AG04450 (cell line): ENCODE measurements around the gene ZNF831. TPM values are rescaled to one million over a fixed set of nuclear protein-coding genes. Genes with fewer than 3 reads are reported as not detected.

Experiments used
- CTCF ChIA-PET: fragments of 300-600, 350-600 bp; formaldehyde crosslinking; extraction: SDS; loops from one replicate; lab custom pipeline; 2022; ENCODE audit warnings: antibody characterized with exemption, inconsistent platforms; lab: Charles Lee
- POLR2A ChIA-PET: fragments of 350-600 bp; formaldehyde crosslinking; extraction: SDS; loops from one replicate; lab custom pipeline; 2021; ENCODE audit warnings: antibody characterized with exemption, inconsistent platforms; lab: Yijun Ruan, JAX
- DNase-seq: peaks from one replicate; pipeline ENCODE4 v3.0.0-alpha.2; 2011; ENCODE audit warnings: low read depth, low spot score
- H3K27ac ChIP-seq: one replicate; pipeline ENCODE4 v1.5.1; 2012; ENCODE audit warnings: low read depth, low read length, control low read depth
- H3K27me3 ChIP-seq: one replicate; pipeline ENCODE4 v1.6.0; 2012; ENCODE audit warnings: low read length; ENCODE audit not compliant: control insufficient read depth, insufficient read depth
- H3K4me3 ChIP-seq: 2 replicates; pipeline ENCODE4 v1.5.1; 2011; ENCODE audit warnings: mild to moderate bottlenecking, low read depth, low read length, control low read depth
- H3K9me3 ChIP-seq: 2 replicates; pipeline ENCODE4 v1.5.1; 2012; ENCODE audit warnings: low read length; ENCODE audit not compliant: control insufficient read depth, insufficient read depth
- CTCF ChIP-seq: IDR thresholded peaks from 2 replicates; pipeline ENCODE4 v1.5.1; 2011; ENCODE audit warnings: low read depth, low read length, control low read depth, inconsistent platforms
- polyA plus RNA-seq: library from polyadenylated mRNA; depleted of rRNA; stranded (reverse); fragments of >200 nt; gene quantifications from 2 replicates; pipeline ENCODE4 v1.2.3, GENCODE V29; 2011

Gene ZNF831
- polyA plus RNA-seq, 1 experiment: not detected

- POLR2A ChIA-PET: no interaction called here
- no peak for DNase-seq
- CTCF ChIA-PET: no interaction called here
- H3K27ac ChIP-seq: no peak overlapping the region
- H3K4me3 ChIP-seq: no peak overlapping the region
- no peaks in the 10 kb centered on the region; the same call in 1 of the 2 replicates for H3K9me3 ChIP-seq
- TF ChIP-seq CTCF: no peak
- no peaks in the 10 kb centered on the region for H3K27me3 ChIP-seq
Measured at GRCh38 chr20:59147586-59147985, 16.0 kb upstream of the ZNF831 start.

- ChIA-PET POLR2A (no interaction called here), CTCF (no interaction called here)
- no peak for TF ChIP-seq CTCF
- H3K9me3 ChIP-seq: no peaks in the 10 kb centered on the region; the same call in 1 of the 2 replicates
- no peak overlapping the region for H3K4me3 ChIP-seq
- H3K27me3 ChIP-seq: no peaks in the 10 kb centered on the region
- no peak for DNase-seq
- H3K27ac ChIP-seq: no peak overlapping the region
Measured at GRCh38 chr20:59148701-59149493, 14.7 kb upstream of the ZNF831 start.

- CTCF ChIA-PET: no interaction called here
- POLR2A ChIA-PET: no interaction called here
Measured at GRCh38 chr20:59149678-59150504, 13.7 kb upstream of the ZNF831 start.

GRCh38 chr20:59150821-59151251 lies 12.8 kb upstream of the ZNF831 start:
- H3K4me3 ChIP-seq: no peak overlapping the region
- H3K27ac ChIP-seq: no peak overlapping the region
- no peaks in the 10 kb centered on the region; the same call in 1 of the 2 replicates for H3K9me3 ChIP-seq
- no peak for TF ChIP-seq CTCF
- no peak for DNase-seq
- no peaks in the 10 kb centered on the region for H3K27me3 ChIP-seq
- ChIA-PET CTCF (no interaction called here), POLR2A (no interaction called here)

More at GRCh38 chr20:59149678-59150504, 13.7 kb upstream of the ZNF831 start:
- TF ChIP-seq CTCF: no peak
- H3K27ac ChIP-seq: no peak overlapping the region
- H3K9me3 ChIP-seq: no peaks in the 10 kb centered on the region; the same call in 1 of the 2 replicates
- H3K4me3 ChIP-seq: no peak overlapping the region
- DNase-seq: no peak
- H3K27me3 ChIP-seq: no peaks in the 10 kb centered on the region
